EL (cell line): ENCODE results near the gene TRAM2.

Experiments
- DNase-seq: peaks from one replicate; pipeline ENCODE4 v3.0.0-alpha.2; 2016

TRAM2 gene

GRCh38 chr6:52505726-52506409, 71.0 kb downstream of the TRAM2 start:
- DNase-seq: no peak

DNA sequence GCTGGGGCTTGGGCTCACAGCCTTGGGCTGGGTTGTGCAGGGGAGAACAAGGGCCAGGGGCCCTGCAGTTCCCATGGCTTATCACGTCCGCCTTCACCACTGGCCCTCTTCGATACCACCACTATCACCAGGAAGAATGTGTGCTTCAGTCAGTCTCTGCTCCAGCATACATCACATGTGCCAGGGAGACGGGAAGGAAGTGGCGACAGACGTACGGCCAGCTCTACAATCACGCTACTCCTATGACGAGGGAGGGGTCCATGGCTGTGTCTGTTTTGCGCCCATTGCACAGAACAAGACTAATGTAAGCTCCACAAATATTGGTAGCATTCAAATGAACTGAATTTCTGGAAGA, 72.1 kb downstream of the TRAM2 start:
- DNase-seq: no peak

- peak; percentile 91 for DNase-seq
These were observed 72.7 kb downstream of the TRAM2 start for GRCh38 chr6:52503851-52504781.

DNA sequence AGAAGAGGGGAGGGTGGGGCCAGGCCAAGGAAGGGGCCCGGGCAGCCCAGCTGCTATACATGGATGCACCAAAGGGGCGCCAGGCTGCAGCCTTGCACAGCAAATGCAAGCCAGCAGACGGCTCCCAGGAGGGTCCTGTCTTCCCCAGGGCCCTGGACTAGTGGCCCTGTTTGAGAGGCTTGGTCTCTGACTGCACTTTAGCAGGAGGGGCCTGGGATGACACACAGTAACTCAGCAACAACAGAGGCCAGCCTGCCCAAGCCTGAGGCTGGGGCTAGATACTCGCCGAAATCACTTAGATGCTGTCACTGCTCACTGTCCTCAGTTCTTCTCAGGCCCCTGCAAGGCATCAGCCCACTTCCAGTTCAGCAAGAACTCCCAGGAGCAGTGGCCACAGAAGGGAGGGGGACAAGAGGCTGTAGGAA, 73.5 kb downstream of the TRAM2 start:
- DNase-seq: peak; percentile 39

GRCh38 chr6:52502306-52503029, 74.4 kb downstream of the TRAM2 start:
- no peak for DNase-seq

DNA sequence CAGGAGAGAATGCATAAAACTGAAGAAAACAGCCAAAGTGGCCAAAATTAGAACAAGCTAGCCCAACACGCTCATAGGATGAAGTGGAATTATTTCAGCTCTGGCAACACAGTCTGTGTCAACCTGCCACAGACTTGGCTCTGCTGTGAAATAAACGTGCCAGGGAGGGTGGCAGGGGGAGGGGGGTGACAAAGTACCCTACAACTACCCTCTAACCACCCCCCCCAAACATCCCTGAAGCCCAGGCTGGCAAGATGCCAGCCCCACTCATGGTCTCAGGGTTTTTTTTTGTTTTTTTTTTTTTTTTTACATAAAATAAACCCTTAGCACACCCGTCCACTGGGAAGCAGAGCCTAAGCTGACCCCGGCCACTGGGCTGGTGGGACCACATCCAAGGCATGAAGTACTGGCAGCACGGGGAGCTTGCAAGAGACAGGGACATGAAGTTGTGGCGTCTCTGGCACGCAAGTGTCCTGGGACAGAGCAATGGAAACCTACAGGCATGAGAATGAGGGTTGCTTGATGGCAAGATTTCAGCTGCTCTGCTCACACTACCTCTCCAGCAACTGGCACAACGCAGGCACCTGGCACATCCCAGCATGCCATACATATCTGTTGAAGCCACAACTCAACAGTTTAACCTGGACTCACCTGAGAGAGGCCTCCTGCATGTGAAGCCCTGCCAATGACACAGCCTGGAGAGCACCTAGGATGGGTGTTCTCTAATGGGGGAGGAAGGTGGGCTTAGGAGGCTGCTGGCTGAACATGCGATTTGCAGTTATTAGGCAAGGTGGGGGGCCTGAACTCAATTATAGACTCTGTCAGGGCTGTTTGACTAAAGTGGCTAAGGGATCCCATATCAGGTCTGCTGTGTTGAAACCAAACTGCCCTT, 76.4 kb downstream of the TRAM2 start:
- DNase-seq: no peak

- DNase-seq: no peak
These were observed 77.1 kb downstream of the TRAM2 start for GRCh38 chr6:52499681-52500236.

GRCh38 chr6:52499026-52499425, 77.8 kb downstream of the TRAM2 start:
- peak; percentile 85 for DNase-seq

GRCh38 chr6:52498538-52499017, 78.3 kb downstream of the TRAM2 start:
- no peak for DNase-seq

- DNase-seq: no peak
These were observed 79.0 kb downstream of the TRAM2 start for GRCh38 chr6:52497652-52498408.

- DNase-seq: no peak
These were observed 80.2 kb downstream of the TRAM2 start for GRCh38 chr6:52496631-52497030.

- no peak for DNase-seq
These were observed 80.9 kb downstream of the TRAM2 start for GRCh38 chr6:52495922-52496321.

DNA sequence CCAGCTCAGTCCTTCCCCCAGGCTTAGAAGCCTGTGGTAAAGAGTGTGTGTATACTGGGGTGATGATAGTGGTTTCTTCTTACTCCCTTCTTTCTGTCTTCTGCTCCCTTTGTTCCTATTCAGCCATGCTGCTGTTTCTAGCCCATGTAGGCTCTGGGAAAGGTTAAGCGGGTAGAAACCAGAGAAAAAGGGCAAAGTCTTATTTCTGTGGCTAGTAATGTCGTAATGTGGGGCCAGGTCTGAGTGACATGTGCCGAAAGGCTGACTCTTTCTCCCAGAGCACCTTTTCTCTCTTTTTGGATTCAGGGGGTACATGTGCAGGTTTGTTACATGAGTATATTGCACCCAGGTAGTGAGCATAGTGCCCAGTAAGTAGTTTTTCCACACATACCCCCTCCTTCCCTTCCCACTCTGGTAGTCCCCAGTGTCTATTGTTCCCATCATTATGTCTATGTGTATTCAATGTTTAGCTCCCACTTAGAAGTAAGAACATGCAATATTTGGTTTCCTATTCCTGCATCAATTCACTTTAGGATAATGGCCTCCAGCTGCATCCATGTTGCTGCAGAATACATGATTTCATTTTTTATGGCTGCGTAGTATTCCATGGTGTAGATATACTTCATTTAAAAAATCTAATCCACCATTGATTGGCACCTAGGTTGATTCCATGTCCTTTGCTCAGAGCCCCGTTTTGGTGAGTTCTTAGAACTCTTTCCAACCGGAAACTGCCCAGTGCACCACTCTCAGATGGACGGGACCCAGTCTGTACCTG, 82.4 kb downstream of the TRAM2 start:
- no peak for DNase-seq

DNA sequence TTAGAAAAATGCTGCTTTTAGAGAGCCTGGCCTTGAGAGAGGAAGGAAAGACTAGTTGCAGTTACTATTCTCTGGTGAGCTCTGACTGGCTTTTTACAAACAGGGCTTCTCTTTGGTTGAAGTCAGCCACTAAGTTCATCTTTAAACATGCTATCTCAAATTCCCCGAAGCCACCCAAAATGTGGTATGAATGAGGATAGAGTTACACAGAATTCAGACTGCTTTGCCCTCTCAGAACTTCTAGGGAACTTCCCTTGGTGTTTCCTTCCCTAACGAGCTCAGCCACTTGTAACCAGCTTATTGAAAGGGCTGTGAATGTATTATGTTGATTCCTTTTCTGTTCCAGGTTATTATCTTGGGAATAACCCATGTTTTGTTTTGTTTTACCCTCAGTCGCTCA, 83.2 kb downstream of the TRAM2 start:
- DNase-seq: no peak

GRCh38 chr6:52491203-52492069, 85.4 kb downstream of the TRAM2 start:
- peak; percentile 70 for DNase-seq

- peak; percentile 41 for DNase-seq
These were observed 87.0 kb downstream of the TRAM2 start for GRCh38 chr6:52489881-52490280.

GRCh38 chr6:52483671-52484003, 93.2 kb downstream of the TRAM2 start:
- no peak for DNase-seq

GRCh38 chr6:52482903-52483670, 93.8 kb downstream of the TRAM2 start:
- DNase-seq: no peak

- no peak for DNase-seq
These were observed 101.6 kb downstream of the TRAM2 start for GRCh38 chr6:52475307-52475706.
